Mesenchymal stem cell (in vitro differentiated cells and primary cell): ENCODE data around the gene SIVA1.

Source experiments
- DNase-seq: peaks from one replicate; pipeline ENCODE4 v3.0.0-alpha.2; 2013
- H2AFZ ChIP-seq: one replicate; pipeline ENCODE4 v1.6.1; 2013; ENCODE audit warnings: low read depth, mild to moderate bottlenecking, control low read depth, inconsistent platforms, low read length, moderate library complexity
- H2AK5ac ChIP-seq: 2 replicates; pipeline ENCODE4 v1.6.1; 2013; ENCODE audit warnings: low read length, moderate library complexity, mild to moderate bottlenecking, inconsistent platforms; ENCODE audit not compliant: severe bottlenecking
- H2BK120ac ChIP-seq: one replicate; pipeline ENCODE4 v1.6.1; 2013; ENCODE audit warnings: low read depth, mild to moderate bottlenecking, inconsistent platforms, low read length, moderate library complexity
- H2BK12ac ChIP-seq, 2 experiments: one replicate each; pipeline ENCODE4 v1.6.1; 2013; ENCODE audit warnings: inconsistent platforms in 2 of 2, low read length in 2 of 2, mild to moderate bottlenecking in 2 of 2, moderate library complexity in 2 of 2, control low read depth in 1 of 2
- H2BK15ac ChIP-seq: one replicate; pipeline ENCODE4 v1.6.1; 2013; ENCODE audit warnings: mild to moderate bottlenecking, low read depth, inconsistent platforms; ENCODE audit not compliant: poor library complexity, severe bottlenecking
- H2BK5ac ChIP-seq: 2 replicates; pipeline ENCODE4 v1.6.1; 2013; ENCODE audit warnings: low read depth, mild to moderate bottlenecking, low read length, control low read depth, inconsistent platforms; ENCODE audit not compliant: poor library complexity, severe bottlenecking
- H3K14ac ChIP-seq, 2 experiments: one replicate each; pipeline ENCODE4 v1.6.1; 2013; ENCODE audit warnings: inconsistent platforms in 2 of 2, low read length in 2 of 2, control low read depth in 1 of 2, mild to moderate bottlenecking in 1 of 2, moderate library complexity in 1 of 2
- H3K18ac ChIP-seq, 2 experiments: one replicate each; pipeline ENCODE4 v1.6.1; 2013; ENCODE audit warnings: inconsistent platforms in 2 of 2, low read length in 2 of 2, control low read depth in 1 of 2, low read depth in 1 of 2, mild to moderate bottlenecking in 1 of 2
- H3K23ac ChIP-seq, 2 experiments: one replicate each; pipeline ENCODE4 v1.6.1; 2013; ENCODE audit warnings: inconsistent platforms in 2 of 2, low read length in 2 of 2, mild to moderate bottlenecking in 2 of 2, moderate library complexity in 2 of 2, control low read depth in 1 of 2
- H3K27ac ChIP-seq: 2 replicates; pipeline ENCODE4 v1.5.1; 2013; ENCODE audit warnings: mild to moderate bottlenecking, moderate library complexity, low read length, control low read depth, inconsistent platforms; ENCODE audit not compliant: poor library complexity, severe bottlenecking
- H3K27me3 ChIP-seq, 2 experiments: 2 replicates each; pipeline versions ENCODE4 v1.6.1 to v1.7.0; 2013; ENCODE audit warnings: low read length in 2 of 2, mild to moderate bottlenecking in 2 of 2, moderate library complexity in 2 of 2, control low read depth in 1 of 2, inconsistent platforms in 1 of 2; ENCODE audit not compliant: control insufficient read depth in 1 of 2, insufficient read depth in 1 of 2
- H3K36me3 ChIP-seq, 2 experiments: 2 replicates each; pipeline versions ENCODE4 v1.6.1 to v1.7.0; 2013; ENCODE audit warnings: low read length in 2 of 2, control low read depth in 1 of 2, inconsistent platforms in 1 of 2, low read depth in 1 of 2, mild to moderate bottlenecking in 1 of 2; ENCODE audit not compliant: insufficient read depth in 2 of 2, control insufficient read depth in 1 of 2
- H3K4ac ChIP-seq, 2 experiments: one replicate each; pipeline ENCODE4 v1.6.1; 2013; ENCODE audit warnings: inconsistent platforms in 2 of 2, low read length in 2 of 2, mild to moderate bottlenecking in 2 of 2, moderate library complexity in 2 of 2, control low read depth in 1 of 2, low read depth in 1 of 2
- H3K4me1 ChIP-seq: 2 replicates; pipeline ENCODE4 v1.6.1; 2013; ENCODE audit warnings: low read depth, low read length, control low read depth; ENCODE audit not compliant: control insufficient read depth, insufficient read depth
- H3K4me2 ChIP-seq: 2 replicates; pipeline ENCODE4 v1.6.1; 2013; ENCODE audit warnings: low read length, mild to moderate bottlenecking, inconsistent platforms; ENCODE audit not compliant: poor library complexity, severe bottlenecking
- H3K4me3 ChIP-seq, 2 experiments: 2 replicates each; pipeline versions ENCODE4 v1.5.1 to v1.7.0; 2013; ENCODE audit warnings: low read length in 2 of 2, mild to moderate bottlenecking in 2 of 2, control low read depth in 1 of 2, low read depth in 1 of 2; ENCODE audit not compliant: insufficient read depth in 1 of 2
- H3K79me1 ChIP-seq: replicated peaks from 2 replicates; pipeline ENCODE4 v1.6.1; 2013; ENCODE audit warnings: mild to moderate bottlenecking, control low read depth, low read length, inconsistent platforms; ENCODE audit not compliant: poor library complexity, severe bottlenecking
- H3K9ac ChIP-seq: 2 replicates; pipeline ENCODE4 v1.7.0; 2013; ENCODE audit warnings: mild to moderate bottlenecking, low read length, moderate library complexity
- H3K9me3 ChIP-seq: 2 replicates; pipeline ENCODE4 v1.7.0; 2013; ENCODE audit warnings: mild to moderate bottlenecking, low read length; ENCODE audit not compliant: control insufficient read depth
- H4K8ac ChIP-seq: one replicate; pipeline ENCODE4 v1.6.1; 2013; ENCODE audit warnings: inconsistent platforms, mild to moderate bottlenecking, low read length, moderate library complexity
- H4K91ac ChIP-seq: one replicate; pipeline ENCODE4 v1.6.1; 2013; ENCODE audit warnings: mild to moderate bottlenecking, low read length, inconsistent platforms
- WGBS: methylation state at CpG from one replicate; pipeline ENCODE4 v1.1.7; 2013; ENCODE audit warnings: mixed read lengths; 5-methylcytosine and 5-hydroxymethylcytosine counted together

SIVA1 gene

GRCh38 chr14:104788873-104789663, 36.1 kb downstream of the SIVA1 start:
- no peak overlapping the region for H3K4me3 ChIP-seq
- H2BK5ac ChIP-seq: no peak overlapping the region
- no peaks in the 10 kb centered on the region for H3K27me3 ChIP-seq
- no peak overlapping the region for H3K18ac ChIP-seq
- H2BK120ac ChIP-seq: no peak overlapping the region
- no peaks in the 10 kb centered on the region for H3K9me3 ChIP-seq
- no peak overlapping the region for H3K27ac ChIP-seq
- WGBS: 93% methylated on average over 39 of the region's 39 CpGs
- H3K23ac ChIP-seq: no peak overlapping the region
- H4K91ac ChIP-seq: no peak overlapping the region
- no peak overlapping the region for H3K4ac ChIP-seq
- no peak overlapping the region for H2AFZ ChIP-seq
- H2BK15ac ChIP-seq: no peak overlapping the region
- no peak overlapping the region for H2AK5ac ChIP-seq
- H4K8ac ChIP-seq: no peak overlapping the region
- peaks cover 34 to 90% of the 10 kb centered on the region in 2 experiments for H3K36me3 ChIP-seq
- no peak overlapping the region for H2BK12ac ChIP-seq
- peaks cover 44% of the 10 kb centered on the region for H3K79me1 ChIP-seq
- no peak for DNase-seq
- H3K4me2 ChIP-seq: no peak overlapping the region
- H3K14ac ChIP-seq: no peak overlapping the region
- peaks cover 51% of the 10 kb centered on the region for H3K4me1 ChIP-seq
- H3K9ac ChIP-seq: no peak overlapping the region

- H3K9me3 ChIP-seq: no peaks in the 10 kb centered on the region
- no peak overlapping the region for H3K18ac ChIP-seq
- no peak overlapping the region for H3K4me2 ChIP-seq
- no peak overlapping the region for H3K4ac ChIP-seq
- no peak overlapping the region for H2BK120ac ChIP-seq
- no peak overlapping the region for H4K8ac ChIP-seq
- no peaks in the 10 kb centered on the region for H3K27me3 ChIP-seq
- no peak overlapping the region for H2AK5ac ChIP-seq
- peaks cover 34 to 81% of the 10 kb centered on the region in 2 experiments for H3K36me3 ChIP-seq
- H2BK12ac ChIP-seq: no peak overlapping the region
- no peak overlapping the region for H4K91ac ChIP-seq
- no peak overlapping the region for H3K9ac ChIP-seq
- no peak overlapping the region for H3K14ac ChIP-seq
- no peak overlapping the region for H2BK5ac ChIP-seq
- no peak for DNase-seq
- H3K79me1 ChIP-seq: peaks cover 35% of the 10 kb centered on the region
- H2AFZ ChIP-seq: no peak overlapping the region
- peaks cover 45% of the 10 kb centered on the region for H3K4me1 ChIP-seq
- H3K4me3 ChIP-seq: no peak overlapping the region
- H3K23ac ChIP-seq: peak overlapping the region in 1 of 2 experiments; percentile 15
- 92% methylated on average over 22 of the region's 31 CpGs for WGBS
- no peak overlapping the region for H2BK15ac ChIP-seq
- no peak overlapping the region for H3K27ac ChIP-seq
Observed at GRCh38 chr14:104789752-104790743, 37.1 kb downstream of the SIVA1 start.

GRCh38 chr14:104791425-104791824, 38.5 kb downstream of the SIVA1 start:
- Histone ChIP-seq H3K14ac (no peak overlapping the region), H3K79me1 (peaks cover 27% of the 10 kb centered on the region), H2AFZ (no peak overlapping the region), H3K4me2 (no peak overlapping the region), H3K9me3 (no peaks in the 10 kb centered on the region), H3K4ac (no peak overlapping the region), H2AK5ac (no peak overlapping the region), H2BK15ac (no peak overlapping the region), H3K27me3 (no peaks in the 10 kb centered on the region), H4K91ac (no peak overlapping the region), H3K23ac (no peak overlapping the region), H3K9ac (no peak overlapping the region), H3K4me3 (no peak overlapping the region), H3K4me1 (peaks cover 50% of the 10 kb centered on the region), H3K18ac (no peak overlapping the region), H3K27ac (no peak overlapping the region), H3K36me3 (peaks cover 34 to 67% of the 10 kb centered on the region in 2 experiments), H4K8ac (no peak overlapping the region), H2BK120ac (no peak overlapping the region), H2BK12ac (no peak overlapping the region), H2BK5ac (no peak overlapping the region)
- DNase-seq: no peak
- WGBS: 94% methylated on average over 9 of the region's 9 CpGs
